Transverse colon (tissue), 3 donors: ENCODE results near the gene GALNT6.

ENCODE experiments used
- CTCF ChIP-seq, 5 experiments: fragments of 200-600 bp in 3 of 5; fragments of 450-650 bp in 2 of 5; sonication (generic) in 3 of 5; IDR thresholded peaks; 1 replicate in 2 of 5; 2 replicates in 3 of 5; pipeline ENCODE4 v1.5.1; 2016 to 2017; ENCODE audit warnings: antibody characterized with exemption in 5 of 5, inconsistent platforms in 3 of 5, mild to moderate bottlenecking in 2 of 5, moderate library complexity in 1 of 5
- EP300 ChIP-seq: sonication (generic); formaldehyde crosslinking; IDR thresholded peaks from one replicate; pipeline ENCODE4 v1.6.1; 2017; ENCODE audit warnings: antibody characterized with exemption, low read depth
- POLR2A ChIP-seq: fragments of 450-650 bp; IDR thresholded peaks from one replicate; pipeline ENCODE4 v1.6.1; 2016; ENCODE audit warnings: antibody characterized with exemption, mild to moderate bottlenecking, moderate library complexity

- TF ChIP-seq CTCF (IDR thresholded peaks at IDR 0.05) (no peak), POLR2A (no peak), EP300 (no peak)
Observed at GRCh38 chr12:51429700-51430099, 38.5 kb upstream of the GALNT6 start.
